K562 (cell line): ENCODE data around the gene C1QTNF5. TPM values are rescaled to one million over a fixed set of nuclear protein-coding genes. Genes with fewer than 3 reads are reported as not detected.

Experiments
- ATAC-seq: fragments of 200-7000 bp; cut with Tn5 transposase; 3 replicates; pipeline ENCODE4 v1.9.1; 2020; ENCODE audit warnings: moderate library complexity
- BruUV-seq: library from RNA; stranded (reverse); fragments of 400-500 nt; replicated peaks from 2 replicates; lab custom pipeline; 2021; lab: Mats Ljungman, UMichigan
- CTCF ChIA-PET: fragments of 300-600 bp; formaldehyde crosslinking; extraction: SDS; loops from one replicate; lab custom pipeline; 2021; ENCODE audit warnings: low intra/inter-chr PET ratio; lab: Yijun Ruan, JAX
- POLR2A ChIA-PET: fragments of 300-600, 350-650 bp; sonication (Branson Sonifier 250); formaldehyde crosslinking; extraction: SDS; loops from one replicate; lab custom pipeline; 2021; ENCODE audit warnings: antibody characterized with exemption, inconsistent platforms; lab: Yijun Ruan, JAX
- DNase-seq, 4 experiments: peaks; one replicate each; pipeline versions ENCODE4 v3.0.0 to v3.0.0-alpha.2; 2011 to 2018; ENCODE audit warnings: low spot score in 3 of 4, mixed read lengths in 3 of 4; ENCODE audit errors: extremely low read depth in 1 of 4
- FAIRE-seq: peaks from 2 replicates; lab custom pipeline; 2011; peaks lifted over from hg19 to GRCh38; lab: Jason Lieb, UNC
- H2AFZ ChIP-seq: 2 replicates; pipeline ENCODE4 v1.6.0; 2011; ENCODE audit warnings: low read depth, low read length, control low read depth, inconsistent platforms
- H3K27ac ChIP-seq: fragments of 200-600 bp; 3 replicates; pipeline ENCODE4 v1.8.0; 2011; ENCODE audit warnings: low read depth, mild to moderate bottlenecking, control low read depth, inconsistent platforms, low read length, moderate library complexity, mixed read lengths; ENCODE audit errors: extremely low read depth
- H3K27me3 ChIP-seq, 2 experiments: fragments of 300-600 bp in 1 of 2; 2 replicates in 1 of 2; 3 replicates in 1 of 2; pipeline versions ENCODE4 v1.6.0 to v1.8.0; 2011; ENCODE audit warnings: inconsistent platforms in 2 of 2, low read length in 2 of 2, mild to moderate bottlenecking in 1 of 2, mixed read lengths in 1 of 2, moderate library complexity in 1 of 2; ENCODE audit not compliant: control insufficient read depth in 2 of 2, insufficient read depth in 2 of 2
- H3K36me3 ChIP-seq: fragments of 300-600 bp; 3 replicates; pipeline ENCODE4 v1.8.0; 2011; ENCODE audit warnings: mild to moderate bottlenecking, low read length, inconsistent platforms; ENCODE audit not compliant: control insufficient read depth, insufficient read depth
- H3K4me1 ChIP-seq, 2 experiments: fragments of 200-600 bp in 1 of 2; replicated peaks in 1 of 2; 2 replicates in 1 of 2; 3 replicates in 1 of 2; pipeline versions ENCODE4 v1.5.1 to v1.8.0; 2011; ENCODE audit warnings: inconsistent platforms in 2 of 2, low read length in 2 of 2, mild to moderate bottlenecking in 1 of 2, mixed read lengths in 1 of 2, moderate library complexity in 1 of 2; ENCODE audit not compliant: control insufficient read depth in 2 of 2, insufficient read depth in 2 of 2
- H3K4me2 ChIP-seq: 2 replicates; pipeline ENCODE4 v1.6.1; 2011; ENCODE audit warnings: low read length, control low read depth, inconsistent platforms, mixed read lengths; ENCODE audit not compliant: insufficient read depth
- H3K4me3 ChIP-seq: fragments of 200-600 bp; sonication (generic), shearing (Covaris generic); 2 replicates; pipeline ENCODE4 v1.5.1; 2016; ENCODE audit warnings: control low read depth, inconsistent platforms
- H3K79me2 ChIP-seq: fragments of 200-600 bp; 3 replicates; pipeline ENCODE4 v1.8.0; 2011; ENCODE audit warnings: low read length, inconsistent platforms; ENCODE audit not compliant: control insufficient read depth, insufficient read depth
- H3K9ac ChIP-seq, 2 experiments: 2 replicates each; pipeline versions ENCODE4 v1.6.0 to v1.6.1; 2011; ENCODE audit warnings: low read depth in 2 of 2, low read length in 2 of 2, control low read depth in 1 of 2, inconsistent platforms in 1 of 2, mild to moderate bottlenecking in 1 of 2, mixed read lengths in 1 of 2; ENCODE audit not compliant: insufficient read depth in 1 of 2
- H3K9me1 ChIP-seq: one replicate; pipeline ENCODE4 v1.6.0; 2011; ENCODE audit warnings: inconsistent platforms, mild to moderate bottlenecking, low read length, moderate library complexity; ENCODE audit not compliant: control insufficient read depth, insufficient read depth
- H3K9me3 ChIP-seq: replicated peaks from 2 replicates; pipeline ENCODE4 v1.5.1; 2011; ENCODE audit warnings: low read depth, low read length, inconsistent platforms; ENCODE audit not compliant: control insufficient read depth, insufficient read depth
- H4K20me1 ChIP-seq: replicated peaks from 2 replicates; pipeline ENCODE4 v1.6.1; 2011; ENCODE audit warnings: low read length, inconsistent platforms, mixed read lengths; ENCODE audit not compliant: control insufficient read depth, insufficient read depth
- MCM3 ChIP-seq: fragments of 450-650 bp; IDR thresholded peaks from 2 replicates; pipeline ENCODE4 v1.6.1; 2016
- RBM25 ChIP-seq: fragments of 200-400 bp; formaldehyde crosslinking; IDR thresholded peaks from 2 replicates; pipeline ENCODE4 v1.6.1; 2018; ENCODE audit warnings: low read length, low read depth, moderate library complexity; ENCODE audit not compliant: severe bottlenecking
- ZFP36 ChIP-seq: fragments of 150-350 bp; IDR thresholded peaks from 2 replicates; pipeline ENCODE4 v1.6.1; 2018; ENCODE audit warnings: low read length, low read depth; ENCODE audit not compliant: partially characterized antibody
- WGBS: fragments of 100-300 bp; shearing (Covaris generic); methylation state at CpG from one replicate; pipeline ENCODE4 v1.1.6; 2016; ENCODE audit warnings: low coverage, mixed read lengths; ENCODE audit not compliant: insufficient coverage; ENCODE audit errors: missing lambda C conversion rate; 5-methylcytosine and 5-hydroxymethylcytosine counted together
- in situ Hi-C: fragments of 300-500 bp; cut with MboI; formaldehyde crosslinking; loops from 4 replicates; pipeline ENCODE4 v1.15.0; 2018; ENCODE audit warnings: inconsistent platforms, mixed read lengths
- intact Hi-C: fragments of 100-400 bp; cut with micrococcal nuclease; formaldehyde crosslinking; loops from 2 replicates; pipeline ENCODE4 v1.14.2; 2022
- polyA plus RNA-seq, 8 experiments: library from polyadenylated mRNA; depleted of rRNA in 4 of 8; stranded (reverse) in 5 of 8; unstranded in 3 of 8; fragments of >200 nt; fragmentation: Nextera tagmentation in 2 of 8; fragmentation: Illumina TruSeq in 1 of 8; extraction: Ambion mirVana in 2 of 8; extraction: Trizol in 1 of 8; gene quantifications; 2 replicates each; pipeline versions ENCODE4 v1.2.1 to v1.2.3, GENCODE V29; 2011 to 2014; ENCODE audit warnings: inconsistent platforms in 1 of 8, missing spikeins in 1 of 8
- total RNA-seq, 7 experiments: library from RNA; depleted of rRNA in 6 of 7; stranded (reverse); fragments of >200 nt in 6 of 7; fragmentation: Illumina TruSeq in 2 of 7; extraction: Trizol in 2 of 7; gene quantifications; 2 replicates each; pipeline versions ENCODE4 v1.2.1 to v1.2.3, GENCODE V29; 2011 to 2021; ENCODE audit warnings: low replicate concordance in 1 of 7
- TF ChIP-seq, protein P1 (sequence below), 2 experiments: fragments of 450-650 bp in 1 of 2; sonication (generic) in 1 of 2; formaldehyde crosslinking in 1 of 2; IDR thresholded peaks; 2 replicates each; pipeline versions ENCODE4 v1.7.1 to v1.9.0; 2016 to 2022; ENCODE audit warnings: inconsistent platforms in 1 of 2, mild to moderate bottlenecking in 1 of 2, missing genetic modification reagents in 1 of 2

The C1QTNF5 gene
- total and polyA plus RNA-seq, 9 of the 15 experiments (the other 6 are each of a cell fraction or from before 2014, with no cell fraction given) = 0.07 to 0.76 (median 0.24) TPM; not detected in 1

DNA sequence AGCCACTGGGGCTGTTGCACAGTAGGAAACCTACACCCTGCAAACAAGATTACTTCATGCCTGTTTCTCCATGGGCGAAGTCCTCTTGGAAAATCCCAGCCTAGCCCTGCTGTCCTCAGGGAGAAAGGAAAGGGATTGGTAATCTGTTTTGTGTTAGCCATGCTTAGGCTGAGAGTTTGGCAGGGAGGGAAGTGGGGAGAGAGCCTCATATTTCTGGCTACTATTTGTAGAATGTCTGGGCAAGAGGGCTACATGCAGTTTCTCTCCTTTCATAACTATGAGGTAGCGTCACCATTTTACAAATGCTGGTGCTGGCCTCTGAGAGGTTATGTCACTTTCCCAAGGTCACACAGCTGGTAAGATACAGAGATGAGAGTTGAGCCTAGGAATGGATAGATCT is 6.6 kb upstream of the C1QTNF5 start:
- in situ Hi-C loops = no loop called here
- no TSS peak for BruUV-seq
- Histone ChIP-seq H3K36me3 (no peaks in the 10 kb centered on the region), H3K4me2 (no peak overlapping the region), H3K27ac (no peak overlapping the region), H3K4me3 (no peak overlapping the region), H3K4me1 (peaks cover 0 to 10% of the 10 kb centered on the region in 2 experiments; a peak in 3 of 5 replicates), H4K20me1 (no peaks in the 10 kb centered on the region; the same call in 1 of the 2 replicates), H3K27me3 (peaks cover 0 to 18% of the 10 kb centered on the region in 2 experiments; a peak in 3 of 5 replicates), H3K9ac (no peak overlapping the region), H3K9me1 (no peaks in the 10 kb centered on the region)
- ChIA-PET POLR2A (interaction anchor here (1.3 to 1.4 kb wide), 3 partner anchors 9 to 23 kb away, joined by 3 to 14 read pairs (median 6); no protein-coding TSS in a partner anchor), CTCF (no interaction called here)
- ATAC-seq (no peak), FAIRE-seq (no peak), DNase-seq (no peak)
- intact Hi-C loops = no loop called here
- 30% methylated on average over 2 of the region's 2 CpGs for WGBS
- TF ChIP-seq MCM3 (no peak), RBM25 (peak; percentile 9), ZFP36 (peak; percentile 45)
- TF ChIP-seq, protein P1, sequence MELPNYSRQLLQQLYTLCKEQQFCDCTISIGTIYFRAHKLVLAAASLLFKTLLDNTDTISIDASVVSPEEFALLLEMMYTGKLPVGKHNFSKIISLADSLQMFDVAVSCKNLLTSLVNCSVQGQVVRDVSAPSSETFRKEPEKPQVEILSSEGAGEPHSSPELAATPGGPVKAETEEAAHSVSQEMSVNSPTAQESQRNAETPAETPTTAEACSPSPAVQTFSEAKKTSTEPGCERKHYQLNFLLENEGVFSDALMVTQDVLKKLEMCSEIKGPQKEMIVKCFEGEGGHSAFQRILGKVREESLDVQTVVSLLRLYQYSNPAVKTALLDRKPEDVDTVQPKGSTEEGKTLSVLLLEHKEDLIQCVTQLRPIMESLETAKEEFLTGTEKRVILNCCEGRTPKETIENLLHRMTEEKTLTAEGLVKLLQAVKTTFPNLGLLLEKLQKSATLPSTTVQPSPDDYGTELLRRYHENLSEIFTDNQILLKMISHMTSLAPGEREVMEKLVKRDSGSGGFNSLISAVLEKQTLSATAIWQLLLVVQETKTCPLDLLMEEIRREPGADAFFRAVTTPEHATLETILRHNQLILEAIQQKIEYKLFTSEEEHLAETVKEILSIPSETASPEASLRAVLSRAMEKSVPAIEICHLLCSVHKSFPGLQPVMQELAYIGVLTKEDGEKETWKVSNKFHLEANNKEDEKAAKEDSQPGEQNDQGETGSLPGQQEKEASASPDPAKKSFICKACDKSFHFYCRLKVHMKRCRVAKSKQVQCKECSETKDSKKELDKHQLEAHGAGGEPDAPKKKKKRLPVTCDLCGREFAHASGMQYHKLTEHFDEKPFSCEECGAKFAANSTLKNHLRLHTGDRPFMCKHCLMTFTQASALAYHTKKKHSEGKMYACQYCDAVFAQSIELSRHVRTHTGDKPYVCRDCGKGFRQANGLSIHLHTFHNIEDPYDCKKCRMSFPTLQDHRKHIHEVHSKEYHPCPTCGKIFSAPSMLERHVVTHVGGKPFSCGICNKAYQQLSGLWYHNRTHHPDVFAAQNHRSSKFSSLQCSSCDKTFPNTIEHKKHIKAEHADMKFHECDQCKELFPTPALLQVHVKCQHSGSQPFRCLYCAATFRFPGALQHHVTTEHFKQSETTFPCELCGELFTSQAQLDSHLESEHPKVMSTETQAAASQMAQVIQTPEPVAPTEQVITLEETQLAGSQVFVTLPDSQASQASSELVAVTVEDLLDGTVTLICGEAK (IDR thresholded peaks at IDR 0.05) = no peak
- TF ChIP-seq, protein P1 (CRISPR knock-in tag; IDR thresholded peaks at IDR 0.05) = no peak
- TF ChIP-seq, all 486 proteins: peak for 2
- no peak overlapping the region for H2AFZ ChIP-seq
- H3K79me2 ChIP-seq = no peaks in the 10 kb centered on the region
- H3K9me3 ChIP-seq = no peaks in the 10 kb centered on the region
